NCI-H1417 treated with DMSO at 0.1 percent for 48 hours (cell line): ENCODE results near the gene CNNM3.

Source experiments
- DNase-seq: peaks from one replicate; lab custom pipeline; 2025; lab: John Stamatoyannopoulos, UW

The CNNM3 gene

GRCh38 chr2:96816836-96817702 lies 1.0 kb downstream of the CNNM3 start:
- DNase-seq: no peak

- no peak for DNase-seq
Measured at GRCh38 chr2:96817882-96818281, 1.8 kb downstream of the CNNM3 start.

DNA sequence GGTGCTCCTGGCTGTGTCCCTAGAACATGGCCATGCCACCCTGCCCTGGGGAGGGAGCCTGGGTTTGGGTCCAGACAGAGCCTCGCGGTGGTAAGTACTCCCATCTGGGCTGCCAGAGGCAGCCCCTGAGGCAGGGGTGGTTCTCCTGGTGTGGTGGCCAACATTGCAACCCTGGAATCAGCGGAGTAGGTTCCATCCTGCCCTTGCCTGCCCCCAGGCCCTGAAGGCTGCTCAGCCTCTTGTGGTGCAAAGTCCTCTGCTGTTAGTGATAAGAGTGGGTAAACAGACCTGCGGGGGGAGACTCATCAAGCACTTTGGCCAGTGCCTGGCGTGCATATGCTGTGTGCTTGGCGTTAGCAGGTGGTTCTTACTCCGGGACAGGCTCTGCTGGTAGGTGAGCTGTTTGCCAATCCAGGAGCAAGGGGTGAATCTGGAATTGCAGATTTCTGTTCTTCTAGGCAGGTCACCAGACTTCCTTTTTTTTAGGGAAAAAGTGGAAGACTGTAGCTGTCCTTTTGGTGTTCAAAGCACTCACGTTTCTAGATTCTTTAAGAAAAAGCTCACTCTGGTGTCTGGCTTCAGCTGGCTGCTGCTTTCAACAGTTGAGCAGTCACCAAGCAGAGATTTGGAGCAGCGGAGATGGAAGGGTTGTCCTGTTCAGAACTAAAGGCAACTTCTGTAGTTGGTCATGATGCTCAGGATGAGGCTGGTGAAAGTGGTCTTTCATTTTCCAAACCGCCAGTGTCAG lies 3.2 kb downstream of the CNNM3 start:
- no peak for DNase-seq

DNA sequence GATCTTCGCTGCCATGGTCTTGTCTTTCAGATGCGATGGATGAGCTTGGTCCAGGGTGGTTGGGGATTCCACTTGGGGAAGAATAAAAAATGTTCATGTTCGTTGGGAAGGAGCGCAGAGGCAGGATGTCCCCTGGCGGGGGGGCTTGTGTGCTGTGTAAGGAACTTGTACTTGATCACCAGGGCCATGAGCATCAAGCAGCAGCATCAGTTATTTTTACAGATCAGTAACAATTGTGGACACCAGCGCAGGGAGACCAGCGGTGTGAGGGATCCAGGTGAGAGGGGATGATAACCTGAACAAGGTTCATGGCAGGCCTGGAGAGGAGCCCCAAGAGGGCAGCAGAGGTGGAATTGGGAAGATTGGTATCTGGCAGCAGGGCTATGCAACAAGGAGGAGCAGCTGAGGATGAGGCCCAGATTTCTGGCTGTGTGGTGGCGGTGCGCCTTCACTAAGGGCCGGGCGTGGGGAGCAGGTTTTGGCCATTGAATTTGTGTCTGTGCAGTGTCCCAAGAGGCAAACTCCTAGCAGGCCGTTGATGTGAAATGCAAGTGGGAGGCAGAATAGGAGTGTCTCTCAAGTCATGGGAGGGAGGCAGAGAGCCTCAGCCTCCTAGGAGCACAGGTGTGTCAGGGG lies 3.9 kb downstream of the CNNM3 start:
- no peak for DNase-seq

GRCh38 chr2:96821113-96821675 lies 5.1 kb downstream of the CNNM3 start:
- DNase-seq: no peak

DNA sequence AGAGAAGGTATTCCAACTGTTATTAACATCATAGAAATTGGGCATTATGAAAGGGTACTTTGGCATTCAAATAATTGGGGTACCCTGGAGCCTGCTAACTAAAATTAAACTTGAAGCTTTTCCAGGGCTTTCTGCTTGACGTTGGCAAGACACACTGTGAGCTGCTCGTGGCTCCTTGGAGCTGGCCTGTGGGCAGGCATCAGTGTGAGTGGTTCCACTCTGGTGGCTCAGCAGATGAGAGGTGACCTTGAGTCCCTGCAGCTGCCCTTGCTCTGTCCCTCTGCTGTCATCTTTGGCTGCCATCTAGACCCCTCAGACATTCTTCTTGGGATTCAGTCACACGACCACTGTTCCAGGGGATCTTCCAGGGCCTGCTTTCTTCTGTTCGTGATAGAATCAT lies 6.7 kb downstream of the CNNM3 start:
- no peak for DNase-seq

GRCh38 chr2:96823198-96823597 lies 7.1 kb downstream of the CNNM3 start:
- no peak for DNase-seq

- no peak for DNase-seq
Measured at GRCh38 chr2:96824079-96824870, 8.2 kb downstream of the CNNM3 start.

- DNase-seq: no peak
Measured at GRCh38 chr2:96825057-96825456, 9.0 kb downstream of the CNNM3 start.

- DNase-seq: no peak
Measured at GRCh38 chr2:96826546-96827278, 10.6 kb downstream of the CNNM3 start.

GRCh38 chr2:96828436-96828835 lies 12.4 kb downstream of the CNNM3 start:
- DNase-seq: no peak

DNA sequence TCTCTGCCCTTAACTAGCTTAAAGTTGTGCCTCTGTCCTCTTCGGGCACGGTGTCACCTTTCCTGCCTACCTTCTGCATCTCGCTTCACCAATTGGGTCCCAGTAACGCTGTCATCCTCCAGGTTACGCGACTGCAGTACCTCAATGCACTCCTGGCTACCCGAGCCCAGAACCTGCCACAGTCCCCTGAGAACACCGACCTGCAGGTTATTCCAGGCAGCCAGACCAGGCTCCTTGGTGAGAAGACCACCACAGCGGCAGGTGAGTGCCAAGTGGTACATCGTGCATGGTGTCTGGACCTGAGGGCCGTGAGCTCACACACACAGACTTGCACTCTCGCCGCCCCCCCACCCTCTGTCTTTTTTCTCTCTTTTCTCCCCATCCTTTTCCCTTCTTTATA lies 12.8 kb downstream of the CNNM3 start:
- no peak for DNase-seq

- DNase-seq: no peak
Measured at GRCh38 chr2:96830044-96830562, 14.0 kb downstream of the CNNM3 start.

DNA sequence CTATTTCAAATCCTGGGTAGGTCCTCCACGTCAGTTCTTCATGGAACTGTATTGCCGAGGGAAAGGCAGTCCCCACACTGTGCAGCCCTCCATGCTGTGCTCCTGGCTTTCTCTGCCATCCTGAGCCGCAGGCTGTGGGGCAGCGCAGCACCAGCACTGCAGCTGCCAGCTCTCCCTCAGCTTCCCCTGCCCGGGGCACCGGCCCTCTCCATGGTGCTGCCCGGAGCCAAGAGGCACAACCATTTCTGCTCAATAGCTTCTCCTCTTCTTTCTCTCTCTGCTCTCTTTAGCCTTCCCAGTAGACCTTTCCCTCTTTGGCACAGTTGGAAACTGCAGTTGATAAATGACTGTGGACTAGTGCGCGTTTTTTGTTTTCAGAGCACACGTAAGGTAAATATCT lies 15.6 kb downstream of the CNNM3 start:
- no peak for DNase-seq

DNA sequence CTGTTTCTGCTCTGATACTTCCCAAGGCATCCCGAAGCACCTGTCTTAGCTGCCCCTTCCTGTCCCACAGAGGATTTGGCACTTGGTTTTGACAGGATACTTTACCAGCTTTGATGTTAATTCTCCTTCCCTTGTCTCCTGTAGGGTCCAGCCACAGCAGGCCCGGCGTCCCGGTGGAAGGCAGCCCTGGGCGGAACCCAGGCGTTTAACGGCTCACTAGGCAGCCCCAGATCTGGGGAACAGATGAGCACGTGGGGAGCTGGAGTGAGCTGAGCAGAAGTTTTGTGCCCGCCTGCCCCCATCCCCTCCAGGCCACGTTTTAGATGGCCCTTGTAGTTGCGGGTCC lies 16.3 kb downstream of the CNNM3 start:
- no peak for DNase-seq

DNA sequence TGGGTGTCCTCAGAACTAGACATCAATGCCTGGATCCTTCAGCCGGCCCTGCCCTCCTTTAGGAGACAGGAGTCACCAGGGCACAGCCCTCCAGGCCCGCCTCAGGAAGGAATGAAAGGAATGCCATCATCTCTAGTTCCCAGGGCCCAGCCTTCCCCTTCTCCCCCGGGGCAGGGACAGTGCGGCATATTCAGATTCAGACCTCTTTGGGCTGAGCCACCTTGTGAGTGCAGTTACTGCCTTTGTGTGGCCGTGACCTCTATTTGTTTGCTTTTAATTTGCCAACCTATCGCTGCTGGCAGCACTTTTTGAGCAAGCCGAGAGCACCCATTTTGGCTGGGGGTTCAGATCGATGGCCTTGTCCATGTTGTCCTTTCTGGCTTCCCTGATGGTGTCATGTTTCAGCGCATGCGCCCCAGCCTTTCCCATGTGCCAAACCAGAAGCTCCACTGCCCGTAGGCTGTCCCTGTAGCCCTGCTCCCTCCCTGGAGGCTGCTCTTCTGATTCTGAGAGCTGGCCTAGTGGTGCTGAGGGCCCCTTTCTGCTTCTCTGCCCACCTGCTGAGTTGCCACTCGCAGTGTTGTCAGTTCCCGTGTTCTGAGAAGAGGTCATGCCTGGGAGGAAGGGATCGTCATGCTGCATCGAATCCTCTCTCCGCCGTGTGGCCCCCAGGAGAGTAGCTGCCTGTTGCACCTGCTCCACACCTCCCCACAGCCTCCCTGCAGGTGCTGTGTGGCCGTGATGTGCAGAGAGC lies 16.9 kb downstream of the CNNM3 start:
- peak; percentile 78 for DNase-seq

GRCh38 chr2:96835830-96836229 lies 19.8 kb downstream of the CNNM3 start:
- DNase-seq: no peak

GRCh38 chr2:96837575-96837974 lies 21.5 kb downstream of the CNNM3 start:
- no peak for DNase-seq

DNA sequence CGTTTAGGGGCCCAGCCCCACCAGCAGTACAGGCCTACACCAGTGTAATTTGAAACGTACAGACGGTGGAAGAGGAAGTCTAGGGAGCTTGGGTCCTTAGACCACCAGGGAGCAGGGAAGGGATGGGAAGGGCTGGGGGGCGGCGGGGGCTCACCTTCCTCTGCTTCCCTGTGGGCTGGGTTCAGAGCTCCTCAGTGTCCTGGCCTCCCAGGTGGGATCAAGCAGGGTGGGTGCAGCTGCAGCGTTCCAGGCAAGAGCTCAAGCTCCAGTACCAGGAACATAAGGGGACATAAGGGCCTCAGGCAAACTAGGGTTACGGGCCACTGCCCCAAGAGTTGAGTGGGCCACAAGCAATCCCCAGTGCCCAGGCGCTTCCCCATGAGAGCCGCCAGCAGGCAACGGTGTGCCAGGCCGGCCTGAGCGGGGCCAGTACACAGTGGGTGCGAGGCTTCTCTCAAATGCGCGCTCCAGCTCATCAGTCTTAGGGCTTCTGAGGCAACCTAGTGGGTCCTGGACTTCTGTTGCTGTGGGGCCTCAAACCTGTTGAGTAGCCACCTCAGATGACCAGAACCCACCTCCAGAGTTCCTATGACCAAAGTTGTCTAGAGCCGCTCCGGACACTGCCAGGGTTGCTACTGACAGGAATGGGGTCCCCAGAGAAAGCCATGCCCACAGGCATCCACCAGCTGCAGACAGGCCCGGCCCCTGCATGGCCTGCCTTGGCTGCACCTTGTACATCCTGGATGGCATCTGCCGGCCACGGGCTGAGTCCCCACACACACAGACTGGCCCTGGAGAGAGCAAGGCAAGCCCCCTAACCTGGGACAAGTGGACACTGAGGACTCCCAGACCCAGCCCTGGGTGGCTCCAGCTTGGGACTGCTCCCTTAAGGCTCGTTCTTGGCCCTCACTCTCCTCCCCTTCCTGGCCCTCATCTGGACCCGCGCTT lies 22.6 kb downstream of the CNNM3 start:
- no peak for DNase-seq
